Mesodermal cell (in vitro differentiated cells): ENCODE measurements around the gene CACNA2D2.
A peak's percentile ranks its signal among the peaks of the same experiment; 100 is the strongest.

Experiments used
- H3K27ac ChIP-seq: 2 replicates; pipeline ENCODE4 v1.7.0; 2013; ENCODE audit warnings: mild to moderate bottlenecking, low read depth, low read length, moderate library complexity; ENCODE audit not compliant: severe bottlenecking
- H3K36me3 ChIP-seq: 2 replicates; pipeline ENCODE4 v1.7.1; 2013; ENCODE audit warnings: mild to moderate bottlenecking, low read length, moderate library complexity; ENCODE audit not compliant: control insufficient read depth, insufficient read depth
- H3K4me1 ChIP-seq: one replicate; pipeline ENCODE4 v1.7.1; 2013; ENCODE audit warnings: mild to moderate bottlenecking, low read length; ENCODE audit not compliant: insufficient read depth, control insufficient read depth, poor library complexity, severe bottlenecking
- H3K4me3 ChIP-seq: 2 replicates; pipeline ENCODE4 v1.7.0; 2013; ENCODE audit warnings: low read length, control low read depth, mild to moderate bottlenecking; ENCODE audit not compliant: insufficient read depth, poor library complexity, severe bottlenecking; ENCODE audit errors: extremely low read depth
- H3K9me3 ChIP-seq: 2 replicates; pipeline ENCODE4 v1.7.1; 2013; ENCODE audit warnings: mild to moderate bottlenecking, low read length, moderate library complexity; ENCODE audit not compliant: control insufficient read depth
- WGBS, 2 experiments: methylation state at CpG; one replicate each; pipeline ENCODE4 v1.1.5; 2013; ENCODE audit warnings: missing lambda C conversion rate in 2 of 2; ENCODE audit not compliant: insufficient coverage in 2 of 2; 5-methylcytosine and 5-hydroxymethylcytosine counted together

CACNA2D2 gene

GRCh38 chr3:50333744-50334328 lies 169.6 kb downstream of the CACNA2D2 start:
- H3K4me3 ChIP-seq = no peak overlapping the region
- peaks cover 48% of the 10 kb centered on the region for H3K36me3 ChIP-seq
- peaks cover 23% of the 10 kb centered on the region for H3K4me1 ChIP-seq
- peak overlapping the region; percentile 69 for H3K27ac ChIP-seq
- WGBS, 2 experiments = 86 to 91% methylated on average over 3 to 12 of the region's 12 CpGs
- no peaks in the 10 kb centered on the region for H3K9me3 ChIP-seq

GRCh38 chr3:50331364-50331907 lies 172.0 kb downstream of the CACNA2D2 start:
- no peaks in the 10 kb centered on the region for H3K9me3 ChIP-seq
- H3K4me1 ChIP-seq = peaks cover 34% of the 10 kb centered on the region
- no peak overlapping the region for H3K4me3 ChIP-seq
- H3K36me3 ChIP-seq = peaks cover 50% of the 10 kb centered on the region
- no peak overlapping the region for H3K27ac ChIP-seq
- 97 to 99% methylated on average over 19 of the region's 19 CpGs for WGBS, 2 experiments

DNA sequence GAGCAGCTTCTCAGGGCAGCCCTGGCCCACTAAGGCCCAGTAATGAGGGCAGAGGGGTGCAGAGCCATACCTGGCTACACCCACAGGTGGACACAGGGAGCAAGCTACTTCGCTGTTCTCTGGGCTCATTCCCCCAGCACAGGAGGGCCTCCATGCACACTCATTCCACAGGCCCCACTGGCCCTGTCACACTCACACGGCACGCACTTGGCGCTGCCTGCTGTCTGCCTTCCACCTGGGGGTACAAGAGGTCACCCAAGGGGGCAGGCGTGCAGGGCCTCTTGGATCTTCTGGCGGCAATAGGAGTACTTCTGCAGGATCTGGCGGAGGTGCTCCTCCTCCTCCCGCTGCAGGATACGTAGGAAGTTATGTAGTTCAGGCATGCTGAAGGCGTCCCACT lies 173.1 kb downstream of the CACNA2D2 start:
- Histone ChIP-seq H3K4me1 (peaks cover 26% of the 10 kb centered on the region), H3K36me3 (peaks cover 61% of the 10 kb centered on the region), H3K27ac (no peak overlapping the region), H3K4me3 (no peak overlapping the region), H3K9me3 (no peaks in the 10 kb centered on the region)
- WGBS, 2 experiments = 94 to 98% methylated on average over 8 of the region's 10 CpGs

GRCh38 chr3:50327943-50328691 lies 175.3 kb downstream of the CACNA2D2 start, which contains the start of gene TUSC2:
TUSC2 (minus strand) TSS chr3:50328223; CDS start chr3:50328099, 124 bp downstream.
- WGBS, 2 experiments = 8 to 12% methylated on average over 37 to 46 of the region's 55 CpGs
- Histone ChIP-seq H3K9me3 (no peaks in the 10 kb centered on the region), H3K4me3 (peak within 1 kb of the TSS; percentile 91), H3K4me1 (peaks cover 24% of the 10 kb centered on the region), H3K27ac (peak within 1 kb of the TSS; percentile 57), H3K36me3 (peaks cover 61% of the 10 kb centered on the region)

DNA sequence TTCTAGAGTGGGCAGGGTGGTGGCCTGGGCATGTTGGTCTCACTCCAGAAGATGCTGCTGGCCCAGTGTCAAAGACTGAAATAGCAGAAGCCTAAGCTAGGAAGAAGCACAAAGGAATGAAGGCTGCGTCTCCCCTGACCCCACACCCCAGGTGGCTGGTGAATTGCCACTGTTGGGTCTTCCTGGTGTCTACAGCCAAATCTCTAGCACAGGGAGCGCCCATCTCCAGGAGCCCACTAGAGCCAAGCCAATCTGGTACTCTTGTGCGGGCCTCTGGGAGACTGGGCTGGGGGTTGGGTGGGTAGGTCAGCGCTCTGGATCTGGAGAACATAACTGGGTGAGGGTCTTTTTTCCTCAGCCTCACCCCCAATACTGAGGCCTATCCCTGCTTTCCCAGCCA lies 176.3 kb downstream of the CACNA2D2 start:
- peaks cover 53% of the 10 kb centered on the region for H3K36me3 ChIP-seq
- no peaks in the 10 kb centered on the region for H3K9me3 ChIP-seq
- peak overlapping the region; percentile 91 for H3K4me3 ChIP-seq
- peaks cover 34% of the 10 kb centered on the region for H3K4me1 ChIP-seq
- WGBS, 2 experiments = 90 to 100% methylated on average over 2 of the region's 4 CpGs
- no peak overlapping the region for H3K27ac ChIP-seq

GRCh38 chr3:50326182-50326541 lies 177.3 kb downstream of the CACNA2D2 start:
- Histone ChIP-seq H3K27ac (no peak overlapping the region), H3K4me3 (no peak overlapping the region), H3K36me3 (peaks cover 44% of the 10 kb centered on the region), H3K4me1 (peaks cover 37% of the 10 kb centered on the region), H3K9me3 (no peaks in the 10 kb centered on the region)
- WGBS, 2 experiments = 94 to 96% methylated on average over 3 to 7 of the region's 8 CpGs

DNA sequence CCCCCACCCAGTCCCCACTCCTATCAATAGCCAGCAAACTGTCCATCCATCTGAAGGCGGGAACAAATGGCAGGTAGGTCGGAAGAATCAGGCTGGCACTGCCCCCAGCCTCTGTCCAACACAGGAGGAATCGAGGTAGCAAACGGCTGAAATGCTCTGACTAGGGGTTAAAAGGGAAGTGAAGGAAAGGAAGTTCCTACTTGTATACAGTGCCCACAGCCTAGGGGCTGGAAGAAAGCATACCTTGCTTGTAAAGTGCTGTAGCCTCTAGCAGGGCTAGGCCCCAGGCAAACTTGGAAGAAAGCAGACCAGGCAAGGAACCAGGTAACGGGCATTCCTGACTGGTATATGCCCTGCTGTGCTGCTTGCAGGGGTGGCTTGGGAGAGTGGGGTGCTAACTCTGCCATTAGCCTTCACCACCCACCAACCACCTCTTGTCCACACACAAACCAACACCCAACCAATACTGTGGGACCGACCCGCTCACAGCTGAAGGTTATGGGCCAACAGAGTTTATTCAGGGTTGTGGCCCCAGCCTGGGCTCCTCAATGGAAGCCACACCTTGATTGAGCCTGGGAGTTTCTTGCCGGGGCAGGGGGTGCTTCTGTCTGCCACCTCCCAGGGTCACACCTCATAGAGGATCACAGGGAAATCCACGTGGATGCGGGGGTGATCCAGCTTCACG lies 177.8 kb downstream of the CACNA2D2 start:
- no peaks in the 10 kb centered on the region for H3K9me3 ChIP-seq
- WGBS, 2 experiments = 90 to 95% methylated on average over 9 to 11 of the region's 11 CpGs
- no peak overlapping the region for H3K27ac ChIP-seq
- peaks cover 37% of the 10 kb centered on the region for H3K4me1 ChIP-seq
- H3K4me3 ChIP-seq = no peak overlapping the region
- peaks cover 38% of the 10 kb centered on the region for H3K36me3 ChIP-seq

GRCh38 chr3:50325113-50325480 lies 178.3 kb downstream of the CACNA2D2 start:
- H3K27ac ChIP-seq = no peak overlapping the region
- no peaks in the 10 kb centered on the region for H3K9me3 ChIP-seq
- peaks cover 36% of the 10 kb centered on the region for H3K36me3 ChIP-seq
- peaks cover 40% of the 10 kb centered on the region for H3K4me1 ChIP-seq
- WGBS, 2 experiments = no CpG with 5 or more reads among the region's 2 CpGs
- H3K4me3 ChIP-seq = no peak overlapping the region

GRCh38 chr3:50324351-50325112 lies 178.9 kb downstream of the CACNA2D2 start:
- peaks cover 44% of the 10 kb centered on the region for H3K4me1 ChIP-seq
- H3K4me3 ChIP-seq = no peak overlapping the region
- no peaks in the 10 kb centered on the region for H3K9me3 ChIP-seq
- WGBS, 2 experiments = 73 to 80% methylated on average over 4 of the region's 4 CpGs
- H3K27ac ChIP-seq = no peak overlapping the region
- peaks cover 36% of the 10 kb centered on the region for H3K36me3 ChIP-seq

GRCh38 chr3:50323614-50324199 lies 179.7 kb downstream of the CACNA2D2 start:
- peaks cover 50% of the 10 kb centered on the region for H3K4me1 ChIP-seq
- no peaks in the 10 kb centered on the region for H3K9me3 ChIP-seq
- no peak overlapping the region for H3K4me3 ChIP-seq
- peaks cover 41% of the 10 kb centered on the region for H3K36me3 ChIP-seq
- WGBS, 2 experiments = 78 to 82% methylated on average over 4 of the region's 5 CpGs
- H3K27ac ChIP-seq = peak overlapping the region; percentile 49
